GM18909 (cell line): Measurements from ENCODE around the gene PRR5L.

Experiments used
- ATAC-seq: cut with Tn5 transposase; IDR thresholded peaks from one replicate; pipeline ENCODE4 v1.9.1; 2021; ENCODE audit warnings: mild to moderate bottlenecking; ENCODE audit not compliant: unreplicated experiment, poor library complexity

Gene PRR5L

DNA sequence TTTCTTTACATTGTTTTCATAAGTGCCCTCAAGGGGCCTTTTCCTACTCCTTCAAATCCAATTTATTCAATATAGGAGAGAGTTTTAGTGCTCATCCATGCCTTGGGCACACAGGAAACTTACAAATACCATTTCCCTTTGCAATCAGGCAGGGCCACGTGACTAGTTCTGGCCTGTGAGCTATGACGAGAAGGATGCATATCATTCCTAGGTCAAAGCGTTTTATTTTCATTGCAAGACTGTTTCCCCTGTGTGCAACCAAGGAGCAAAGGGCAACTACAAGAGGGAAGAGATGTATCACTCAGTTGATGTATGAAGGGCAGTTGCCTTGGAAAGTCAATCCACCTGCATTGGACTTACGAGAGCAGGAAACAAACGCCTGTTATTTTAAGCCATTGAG is 215.9 kb downstream of the PRR5L start:
- ATAC-seq: no peak

DNA sequence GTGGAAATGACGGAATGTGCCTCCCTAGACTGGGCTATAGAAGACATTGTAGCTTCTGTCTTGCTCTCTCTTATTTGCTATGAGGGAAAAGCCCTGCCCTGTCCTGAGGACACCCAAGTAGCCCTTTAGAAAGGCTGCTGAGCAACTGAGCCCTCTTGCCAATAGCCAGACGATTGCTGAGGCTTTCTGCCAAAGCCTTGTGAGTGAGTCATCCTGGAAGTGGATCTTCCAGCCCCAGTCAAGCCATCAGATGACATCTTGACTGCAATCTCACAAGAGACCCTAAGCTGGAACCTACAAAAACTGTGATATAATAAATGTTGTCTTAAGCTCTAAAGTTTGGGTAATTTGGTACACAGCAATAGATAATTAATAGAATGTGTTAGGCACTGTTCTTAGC is 217.9 kb downstream of the PRR5L start:
- no peak for ATAC-seq
